HG02870 (cell line): ENCODE results near the gene CCSAP.
"Not testable (repeated sequence)": the region's sequence is repeated elsewhere in the genome, so short reads cannot be mapped to it uniquely, and the experiment has no call there.

Experiments used
- ATAC-seq: cut with Tn5 transposase; IDR thresholded peaks from one replicate; pipeline ENCODE4 v1.9.1; 2021; ENCODE audit warnings: mild to moderate bottlenecking, moderate library complexity; ENCODE audit not compliant: unreplicated experiment

Gene CCSAP

DNA sequence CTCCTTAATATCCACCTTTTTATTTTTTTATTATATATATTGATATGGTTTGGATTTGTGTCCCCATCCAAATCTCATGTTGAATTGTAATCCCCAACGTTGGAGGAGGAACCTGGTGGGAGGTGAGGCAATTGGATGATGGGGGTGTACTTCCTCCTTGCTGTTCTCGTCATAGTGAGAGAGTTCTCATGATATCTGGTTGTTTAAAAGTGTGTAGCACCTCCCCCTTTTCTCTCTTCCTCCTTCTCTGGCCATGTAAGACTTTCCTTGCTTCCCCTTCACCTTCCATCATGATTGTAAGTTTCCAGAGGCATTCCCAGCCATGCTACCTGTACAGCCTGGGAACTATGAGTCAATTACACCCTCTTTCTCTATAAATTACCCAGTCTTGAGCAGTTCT is 22.7 kb upstream of the CCSAP start:
- ATAC-seq, result no peak

DNA sequence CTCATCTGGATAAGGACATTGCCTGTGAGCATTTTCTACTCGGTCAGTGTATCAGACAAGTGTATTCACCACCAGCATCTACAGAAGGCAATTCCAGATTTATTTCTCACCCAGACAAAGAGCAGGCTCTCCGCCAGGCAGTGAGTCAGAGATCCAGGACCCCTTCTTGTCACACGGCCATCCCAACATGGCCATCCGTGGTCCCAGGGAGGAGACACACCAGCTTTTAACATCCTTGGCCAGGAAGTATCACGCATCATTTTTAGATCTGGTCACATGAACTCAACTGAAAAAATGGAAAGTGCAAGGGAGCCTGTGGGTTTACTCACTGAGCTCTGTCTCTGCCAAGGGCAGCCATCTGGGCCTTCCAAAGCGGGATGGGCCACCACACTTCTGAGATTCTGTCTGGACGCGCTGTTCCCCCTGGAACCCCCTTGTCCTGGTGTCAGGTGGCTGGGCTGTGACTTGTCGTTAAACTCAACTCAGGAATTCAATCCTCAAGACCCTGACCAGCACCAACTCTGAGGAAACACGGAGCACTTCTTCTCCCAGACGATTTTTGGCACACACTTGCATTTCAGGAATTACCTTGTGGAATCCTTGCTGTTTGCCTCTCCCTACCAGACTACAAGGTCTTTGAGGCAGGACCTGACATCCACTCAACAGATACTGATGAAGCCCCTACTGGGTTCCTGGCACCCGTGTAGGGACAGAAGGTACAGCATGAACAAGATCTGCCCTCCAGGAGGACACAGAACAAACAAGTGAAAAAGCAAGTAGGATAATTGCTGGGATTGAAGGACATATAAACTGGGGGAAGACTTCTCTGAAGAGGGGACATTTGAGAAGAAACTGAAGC is 21.6 kb upstream of the CCSAP start:
- ATAC-seq, result no peak

DNA sequence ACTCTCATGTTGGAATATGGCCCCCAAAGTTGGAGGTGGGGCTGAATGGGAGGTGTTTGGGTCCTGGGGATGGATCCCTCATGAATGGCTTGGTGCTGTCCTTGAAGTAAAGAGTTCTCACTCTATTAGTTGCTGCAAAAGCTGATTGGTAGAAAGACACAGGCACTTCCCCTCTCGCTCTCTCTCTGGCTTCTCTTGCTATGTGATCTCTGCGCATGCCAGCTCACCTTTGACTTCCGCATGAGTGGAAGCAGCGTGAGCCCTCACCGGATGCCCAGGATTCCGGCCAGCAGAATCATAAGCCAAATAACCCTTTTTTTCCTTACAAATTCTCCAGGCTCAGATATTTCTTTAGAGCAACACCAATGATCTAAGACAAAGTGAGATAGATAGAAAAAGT is 20.9 kb upstream of the CCSAP start:
- no peak for ATAC-seq

DNA sequence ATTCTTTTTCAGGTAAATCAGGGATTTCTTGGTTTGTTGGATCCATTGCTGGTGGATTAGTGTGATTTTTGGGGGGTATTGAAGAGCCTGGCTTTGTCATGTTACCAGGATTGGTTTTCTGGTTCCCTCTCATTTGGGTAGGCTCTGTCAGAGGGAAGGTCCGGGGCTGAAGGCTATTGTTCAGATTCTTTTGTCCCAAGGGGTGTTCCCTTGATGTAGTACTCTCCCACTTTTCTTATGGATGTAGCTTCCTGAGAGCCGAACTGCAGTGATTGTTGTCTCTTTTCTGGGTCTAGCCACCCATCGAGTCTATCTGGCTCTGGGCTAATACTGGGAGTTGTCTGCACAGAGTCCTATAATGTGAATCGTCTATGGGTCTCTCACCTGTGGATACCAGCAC is 17.6 kb upstream of the CCSAP start:
- no peak for ATAC-seq

DNA sequence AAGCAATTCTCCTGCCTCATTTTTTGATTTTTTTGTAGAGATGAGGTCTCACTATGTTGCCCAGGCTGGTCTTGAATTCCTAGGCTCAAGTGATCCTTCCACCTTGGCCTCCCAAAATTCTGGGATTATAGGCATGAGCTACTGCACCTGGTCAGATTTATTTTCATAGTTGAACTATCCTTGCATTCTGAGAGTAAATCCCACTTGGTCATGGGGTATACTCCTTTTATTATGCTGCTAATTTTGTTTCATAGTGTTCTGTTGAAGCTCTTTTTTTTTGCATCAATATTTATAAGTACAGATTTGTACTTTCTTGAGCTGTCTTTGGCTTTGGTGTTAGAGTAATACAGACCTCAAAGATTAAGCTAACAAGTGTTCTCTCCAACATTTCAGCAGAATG is 12.8 kb upstream of the CCSAP start:
- ATAC-seq, result no peak

DNA sequence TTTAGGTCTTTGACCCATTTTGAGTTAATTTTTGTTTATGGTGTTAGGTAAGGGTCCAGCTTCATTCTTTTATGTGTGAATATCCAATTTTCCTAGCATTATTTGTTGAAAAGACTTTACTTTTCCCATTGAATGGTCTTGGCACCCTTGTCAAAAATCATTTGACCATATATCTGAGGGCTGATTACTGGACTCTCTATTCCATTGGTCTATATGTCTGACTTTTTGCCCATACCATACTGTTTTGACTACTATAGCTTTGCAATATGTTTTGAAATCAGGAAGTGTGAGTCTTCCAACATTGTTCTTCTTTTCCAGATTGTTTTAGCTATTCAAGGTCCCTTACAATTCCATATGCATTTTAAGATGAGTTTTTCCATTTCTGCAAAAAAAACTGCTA is 11.4 kb upstream of the CCSAP start:
- ATAC-seq, result no peak

DNA sequence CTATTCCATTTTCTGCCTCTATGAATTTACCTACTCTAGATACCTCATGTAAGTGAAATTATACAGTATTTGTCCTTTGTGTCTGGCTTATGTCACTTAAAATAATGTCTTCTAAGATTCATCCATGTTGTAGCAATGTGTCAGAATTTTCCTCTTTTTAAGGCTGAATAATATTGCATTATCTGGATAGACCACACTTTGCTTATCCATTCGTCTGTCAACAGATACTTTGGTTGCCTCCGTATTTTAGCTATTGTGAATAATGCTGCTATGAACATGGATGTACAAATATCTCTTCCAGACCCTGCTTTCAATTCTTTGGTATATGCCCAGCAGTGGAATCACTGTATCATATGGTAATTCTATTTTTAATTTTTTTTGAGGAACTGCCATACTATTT is 10.1 kb upstream of the CCSAP start:
- ATAC-seq, result no peak

DNA sequence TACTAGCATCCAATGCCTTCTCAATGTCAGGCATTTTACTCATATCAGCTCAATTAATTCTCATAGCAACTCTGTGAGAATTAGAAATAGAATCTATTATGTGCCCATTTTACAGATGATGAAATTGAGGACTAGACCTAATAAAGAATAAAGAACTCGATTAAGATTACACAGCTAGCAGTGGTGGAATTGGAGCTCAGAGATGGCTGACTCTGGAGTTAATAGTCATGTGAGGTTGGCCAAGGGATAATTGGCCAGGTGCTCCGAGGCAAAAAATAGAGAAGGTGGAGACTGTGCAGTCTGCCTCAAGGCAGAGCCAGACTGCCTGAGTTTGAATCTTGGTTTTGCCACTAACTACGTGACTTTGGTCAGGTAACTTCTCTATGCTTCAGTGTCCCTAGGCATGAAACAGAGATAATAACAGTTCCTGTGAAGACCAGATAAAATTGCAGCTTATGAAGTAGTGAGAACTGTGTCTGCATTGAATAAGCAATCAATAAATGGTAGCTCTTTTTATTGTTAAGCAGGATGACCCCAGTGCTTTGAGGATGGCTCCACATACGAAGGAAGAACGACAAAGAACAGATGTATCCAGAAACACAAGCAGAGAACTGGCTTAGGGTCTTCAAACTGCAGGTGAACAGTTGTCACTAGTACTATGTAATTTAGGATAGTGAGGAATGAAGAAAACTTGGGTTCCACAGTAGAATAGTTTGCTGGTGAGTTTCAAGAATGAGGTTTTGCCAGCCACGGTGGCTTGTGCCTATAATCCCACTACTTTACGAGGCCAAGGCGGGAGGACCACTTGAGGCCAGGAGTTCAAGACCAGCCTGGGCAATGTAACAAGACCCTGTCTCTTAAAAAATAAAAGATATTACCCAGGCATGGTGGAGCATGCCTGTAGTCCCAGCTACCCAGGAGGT is 6.9 kb upstream of the CCSAP start:
- ATAC-seq, result no peak

DNA sequence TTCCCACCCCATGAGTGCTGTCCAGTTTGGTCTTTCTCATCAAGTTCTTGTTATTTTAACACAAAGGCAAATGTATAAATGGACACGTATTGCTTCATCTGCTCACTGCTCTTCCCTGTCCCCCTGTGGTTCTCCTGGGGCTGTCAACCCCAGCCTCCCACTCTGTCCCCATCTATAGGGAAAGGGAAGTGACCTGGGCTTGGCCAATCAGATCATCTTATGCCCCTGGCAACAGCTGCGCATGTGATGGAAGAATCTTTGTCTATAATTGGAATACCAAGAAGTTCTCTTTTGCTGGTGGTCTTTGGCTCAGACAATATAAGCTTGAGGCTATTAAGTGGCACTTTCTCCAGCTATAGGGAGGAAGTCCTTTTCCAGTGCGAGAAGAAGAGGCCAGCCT is 4.7 kb upstream of the CCSAP start:
- ATAC-seq, result no peak

DNA sequence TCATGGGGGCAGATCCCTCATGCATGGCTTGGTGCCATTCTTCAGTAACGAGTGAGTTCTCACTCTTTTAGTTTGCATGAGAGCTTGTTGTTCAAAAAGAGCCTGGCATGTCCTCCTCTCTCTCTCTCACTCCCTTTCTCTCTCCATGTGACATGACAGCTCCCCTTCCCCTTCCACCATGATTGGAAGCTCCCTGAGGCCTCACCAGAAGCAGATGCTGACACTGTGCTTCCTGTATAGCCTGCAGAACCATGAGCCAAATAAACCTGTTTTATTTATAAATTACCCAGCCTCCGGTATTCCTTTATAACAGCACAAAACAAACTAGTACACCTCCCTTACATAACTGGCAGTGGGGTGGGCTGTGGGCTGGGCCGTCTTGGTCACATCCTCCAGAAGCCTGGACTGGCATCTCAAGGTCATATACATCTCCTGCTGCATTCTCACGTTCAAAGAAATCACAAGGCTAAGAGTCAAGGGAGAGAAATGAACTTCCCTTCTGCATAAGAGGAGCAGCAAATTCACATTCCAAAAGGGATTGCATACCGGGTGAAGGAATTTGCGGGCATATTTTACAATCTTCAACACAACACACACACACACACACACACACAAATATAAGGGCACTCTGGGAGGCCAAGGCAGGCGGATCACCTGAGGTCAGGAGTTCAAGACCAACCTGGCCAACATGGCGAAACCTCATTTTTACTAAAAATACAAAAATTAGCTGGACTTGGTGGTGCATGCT is 2.3 kb upstream of the CCSAP start:
- ATAC-seq, result no peak

DNA sequence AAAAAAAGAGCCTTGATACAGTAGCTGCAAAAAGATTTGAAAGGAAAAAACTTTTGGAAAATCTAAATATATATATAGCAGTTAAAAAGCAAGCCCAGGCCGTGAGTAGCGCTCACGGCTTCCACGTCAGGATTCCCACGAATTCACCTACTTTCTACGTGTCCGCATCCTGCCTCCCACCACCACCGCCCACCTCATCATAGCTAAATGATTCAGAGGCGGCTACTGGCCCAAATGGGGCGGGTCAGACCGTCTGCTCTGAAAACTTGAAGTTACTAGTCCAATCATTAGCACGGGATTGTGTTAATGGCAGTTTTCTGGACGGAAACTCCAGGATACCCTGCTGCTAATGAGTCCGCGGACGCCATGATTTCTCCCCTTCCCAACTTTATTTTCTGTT is 1.3 kb upstream of the CCSAP start:
- no peak for ATAC-seq

DNA sequence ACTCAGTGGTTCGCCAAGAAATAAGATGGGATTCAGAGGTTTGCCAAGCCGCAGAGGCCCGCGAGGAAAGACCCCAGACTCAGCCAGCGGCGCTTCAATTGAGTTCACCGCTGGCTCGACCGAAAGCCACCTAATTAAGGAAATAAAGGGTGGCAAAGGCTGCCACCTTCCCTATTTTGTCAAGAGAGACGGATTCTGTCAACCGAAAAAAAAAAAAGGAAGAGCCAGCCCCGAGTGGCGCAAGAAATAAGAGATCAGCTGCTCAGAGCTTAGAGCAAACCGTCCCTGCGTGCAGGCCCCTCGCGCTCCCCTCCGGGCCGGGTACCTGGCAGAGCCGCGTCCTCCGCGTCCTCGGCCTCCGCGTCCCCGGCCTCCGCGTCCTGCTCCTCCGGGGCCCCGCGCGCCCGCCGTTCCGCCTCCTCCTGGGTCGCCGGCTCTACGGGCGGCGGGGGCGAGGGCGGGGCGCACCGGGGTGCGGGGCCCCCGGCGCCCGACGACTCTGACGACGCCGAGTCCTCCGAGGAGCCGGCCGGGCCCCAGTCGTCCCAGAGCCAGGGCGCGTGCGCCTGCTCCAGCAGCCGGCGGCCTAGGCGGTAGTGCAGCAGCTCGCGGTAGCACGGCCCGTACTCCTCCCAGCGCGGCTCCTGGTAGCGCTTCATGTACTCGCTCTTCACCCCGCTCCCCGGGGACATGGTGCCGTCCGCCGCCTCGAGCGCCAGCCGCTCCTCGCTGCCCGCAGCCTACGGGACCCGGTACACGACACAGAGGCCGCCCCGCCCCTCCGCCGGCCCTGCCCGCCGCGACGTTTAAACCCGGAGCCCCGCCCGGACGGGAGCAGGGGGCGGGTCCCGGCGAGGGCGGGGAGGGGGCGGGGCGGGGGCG is 832 bp downstream of the CCSAP start:
- ATAC-seq, result peak; percentile 75

DNA sequence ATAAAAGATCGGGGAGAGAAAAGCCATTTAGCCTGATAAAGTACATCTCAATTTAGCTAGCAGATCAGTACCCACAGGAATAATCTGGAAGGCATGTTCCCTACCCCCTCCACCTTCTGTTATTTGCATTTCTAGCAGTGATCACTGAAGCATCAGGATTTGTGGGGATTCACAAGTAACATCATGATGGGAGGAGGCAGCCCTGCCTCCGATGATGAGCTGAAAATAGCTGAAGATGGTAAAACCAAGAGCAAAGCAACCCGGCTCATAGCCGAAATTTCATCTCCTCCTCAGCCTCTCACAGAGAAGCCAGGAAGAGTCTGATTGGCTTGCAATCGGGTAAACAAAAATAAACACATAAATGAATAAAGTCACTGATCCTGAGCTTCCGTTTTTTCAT is 2.4 kb downstream of the CCSAP start:
- no peak for ATAC-seq

DNA sequence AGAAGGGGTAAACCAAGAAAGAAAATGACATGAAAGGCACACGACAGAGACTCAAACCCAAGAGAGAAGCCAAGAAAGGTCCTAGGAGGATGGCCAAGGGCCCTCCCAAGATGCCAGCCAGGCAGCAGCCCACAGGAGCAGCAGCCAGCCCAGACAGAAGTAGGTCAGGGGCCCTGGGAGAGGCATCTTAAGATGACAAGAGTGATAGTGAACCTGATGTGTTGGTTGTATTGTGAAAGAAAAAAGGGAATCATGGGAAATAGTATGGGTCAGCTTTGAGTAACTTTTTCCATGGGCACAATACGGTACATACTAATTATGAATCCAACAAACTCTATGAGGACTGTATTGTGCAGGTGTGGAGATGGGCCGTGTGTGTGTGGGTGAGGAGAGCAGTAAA is 3.3 kb downstream of the CCSAP start:
- ATAC-seq, result no peak

DNA sequence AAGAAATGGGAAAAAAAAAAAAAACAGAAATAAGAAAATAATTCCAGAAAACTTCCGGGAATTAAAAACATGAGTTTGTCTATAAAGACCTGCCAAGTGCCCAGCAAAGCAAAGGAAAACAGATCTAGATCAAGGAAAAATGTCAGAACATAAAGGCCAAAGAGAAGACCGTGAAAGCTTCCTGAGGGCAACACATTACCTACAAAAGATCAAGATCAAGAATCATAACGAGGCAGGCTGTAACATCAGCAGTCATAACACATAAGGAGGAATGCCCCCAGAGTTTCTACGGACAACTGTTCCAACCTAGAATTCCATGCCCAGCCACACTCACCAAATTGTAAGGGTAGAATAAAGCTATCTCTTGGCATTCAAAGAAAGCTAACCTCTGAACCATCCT is 3.8 kb downstream of the CCSAP start:
- no peak for ATAC-seq

DNA sequence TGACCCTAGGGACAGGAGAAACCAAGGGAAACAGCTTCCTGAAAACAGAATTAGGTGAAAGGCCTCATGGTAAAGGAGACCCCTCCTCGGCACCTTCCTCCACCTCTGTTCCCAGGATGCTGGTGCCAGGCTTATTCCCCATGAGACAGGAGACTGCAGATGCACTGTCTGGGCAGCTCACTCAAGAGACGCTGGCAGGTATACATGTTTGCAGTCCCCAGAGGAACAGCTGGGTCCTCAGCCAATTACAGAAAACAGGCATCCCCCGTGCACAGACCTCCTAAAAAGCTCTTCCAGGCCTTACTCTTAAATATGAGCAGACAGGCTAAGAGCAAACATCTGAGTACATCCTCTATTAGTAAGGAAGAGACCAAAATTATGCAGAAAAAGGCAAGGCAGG is 6.5 kb downstream of the CCSAP start:
- ATAC-seq, result no peak

DNA sequence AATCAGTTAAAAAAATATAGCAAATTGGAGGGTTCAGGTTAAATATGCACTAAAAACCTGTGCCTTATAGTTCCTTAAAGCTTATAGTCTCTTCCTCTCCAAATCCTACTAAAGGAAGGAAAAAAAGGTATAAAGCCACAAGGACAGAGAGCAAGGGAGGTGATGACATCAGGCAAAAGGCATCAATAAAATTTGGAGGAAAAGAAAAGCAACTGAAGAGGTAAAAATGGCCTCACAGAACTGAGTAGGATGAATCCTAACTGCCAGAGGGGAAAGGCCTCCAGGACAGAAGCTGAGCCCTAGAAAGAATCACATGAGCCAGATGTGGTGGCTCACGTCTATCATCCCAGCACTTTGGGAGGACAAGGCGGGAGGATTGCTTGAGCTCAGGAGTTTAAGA is 8.1 kb downstream of the CCSAP start:
- no peak for ATAC-seq

DNA sequence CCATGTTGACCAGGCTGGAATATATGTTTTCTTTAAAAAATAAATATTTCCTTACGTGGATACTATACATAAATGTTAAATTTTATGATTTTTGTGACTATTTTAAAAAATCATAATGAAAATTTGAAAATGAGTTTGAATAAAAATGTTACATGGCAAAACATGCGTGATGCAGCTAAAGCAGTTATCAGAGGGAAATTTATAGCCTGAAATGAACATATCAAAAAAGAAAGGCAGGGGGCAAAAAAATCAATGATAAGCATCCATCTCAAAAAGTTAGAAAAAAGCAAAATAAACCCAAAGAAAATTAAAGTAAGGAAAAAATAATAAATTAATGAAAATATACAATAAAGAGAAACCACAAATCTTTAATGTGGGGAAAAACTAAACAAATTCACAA is 8.6 kb downstream of the CCSAP start:
- no peak for ATAC-seq

DNA sequence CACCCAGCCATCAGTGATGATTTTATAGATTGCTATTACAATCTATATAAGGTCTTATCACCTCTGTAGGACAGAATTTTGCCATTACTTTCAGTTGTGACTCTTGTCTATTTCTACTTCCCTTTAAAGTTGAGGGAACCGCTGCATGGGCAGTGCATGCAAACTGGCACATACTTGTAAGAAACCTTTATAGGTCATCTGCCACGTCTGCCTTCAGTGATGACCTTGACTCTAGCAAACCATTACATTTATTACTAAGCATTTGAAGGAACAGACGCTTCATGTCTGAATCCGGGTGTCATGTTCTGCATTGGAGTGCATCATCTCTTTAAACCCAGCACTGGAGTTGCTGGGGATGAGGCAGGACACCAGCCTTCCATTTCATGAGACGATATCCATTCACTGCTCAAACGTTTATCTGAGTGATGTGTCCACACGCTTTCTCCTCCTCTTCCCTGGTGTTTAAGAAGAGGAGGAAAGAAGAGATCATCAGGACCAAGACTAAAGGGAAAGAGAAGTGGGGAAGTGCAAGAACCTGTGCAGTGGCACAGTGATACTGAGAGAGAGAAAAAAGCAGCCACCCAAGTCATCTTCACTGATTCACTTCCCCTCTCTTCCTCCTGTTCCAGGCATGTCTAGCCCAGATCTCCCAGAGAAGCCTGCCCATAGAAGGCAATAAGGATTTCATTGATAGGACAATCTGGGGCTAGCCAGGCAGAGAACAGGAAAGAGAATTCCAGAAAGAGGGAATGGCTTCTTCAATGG is 14.1 kb downstream of the CCSAP start:
- ATAC-seq, result no peak

DNA sequence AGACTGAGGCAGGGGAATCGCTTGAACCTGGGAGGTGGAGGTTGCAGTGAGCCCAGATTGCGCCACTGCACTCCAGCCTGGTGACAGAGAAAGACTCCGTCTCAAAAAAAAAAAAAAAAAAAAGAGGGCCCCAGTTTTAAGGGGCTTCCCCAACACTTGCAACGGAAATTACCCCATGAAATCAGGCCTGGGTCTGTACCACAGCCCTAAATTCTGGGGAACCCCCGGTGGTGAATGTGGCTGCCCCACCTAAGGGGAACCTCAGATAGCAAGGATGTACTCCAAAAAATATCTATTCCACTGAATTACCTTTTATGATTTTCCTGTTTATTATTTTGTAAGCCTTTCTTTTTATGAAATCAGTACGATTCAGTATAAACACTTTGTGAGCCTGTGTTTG is 15.1 kb downstream of the CCSAP start:
- not testable (repeated sequence) for ATAC-seq
